GM19438 (cell line): Measurements from ENCODE around the gene FHL1.
"Not testable (repeated sequence)": the region's sequence is repeated elsewhere in the genome, so short reads cannot be mapped to it uniquely, and the experiment has no call there.

ENCODE experiments used
- ATAC-seq: cut with Tn5 transposase; IDR thresholded peaks from one replicate; pipeline ENCODE4 v1.9.1; 2021; ENCODE audit warnings: low read depth; ENCODE audit not compliant: unreplicated experiment

Gene FHL1

DNA sequence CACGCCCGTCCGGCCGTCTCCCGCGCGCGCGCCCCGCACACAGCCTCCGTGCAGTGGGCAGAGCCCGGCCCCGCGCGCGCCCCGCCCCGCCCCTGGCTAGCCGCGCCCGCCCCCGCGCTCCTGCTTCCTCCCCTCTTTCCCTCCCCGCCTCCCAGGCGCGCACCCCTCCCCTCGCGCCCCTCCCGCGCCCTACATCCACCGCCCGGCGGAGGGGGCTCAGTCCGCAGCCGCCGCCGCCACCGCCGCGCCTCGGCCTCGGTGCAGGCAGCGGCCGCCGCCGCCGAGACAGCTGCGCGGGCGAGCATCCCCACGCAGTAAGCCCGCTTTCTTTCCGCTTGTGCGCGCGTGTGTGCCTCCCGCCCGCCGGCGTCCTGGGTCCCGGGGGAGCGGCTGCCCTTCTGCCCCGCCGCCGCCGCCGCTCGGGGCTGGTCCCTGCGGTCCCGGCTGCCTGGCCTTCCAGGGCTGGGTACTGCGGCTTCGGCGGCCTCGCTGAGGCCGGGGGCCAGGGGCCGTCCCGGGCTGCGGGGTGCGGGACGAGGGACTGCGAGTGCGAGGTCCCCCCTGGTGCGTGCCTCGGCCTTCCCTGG is at the start of gene FHL1:
TSS of gene FHL1 (plus strand) at position 219 of the 587 bp plus-strand sequence.
- no peak for ATAC-seq

DNA sequence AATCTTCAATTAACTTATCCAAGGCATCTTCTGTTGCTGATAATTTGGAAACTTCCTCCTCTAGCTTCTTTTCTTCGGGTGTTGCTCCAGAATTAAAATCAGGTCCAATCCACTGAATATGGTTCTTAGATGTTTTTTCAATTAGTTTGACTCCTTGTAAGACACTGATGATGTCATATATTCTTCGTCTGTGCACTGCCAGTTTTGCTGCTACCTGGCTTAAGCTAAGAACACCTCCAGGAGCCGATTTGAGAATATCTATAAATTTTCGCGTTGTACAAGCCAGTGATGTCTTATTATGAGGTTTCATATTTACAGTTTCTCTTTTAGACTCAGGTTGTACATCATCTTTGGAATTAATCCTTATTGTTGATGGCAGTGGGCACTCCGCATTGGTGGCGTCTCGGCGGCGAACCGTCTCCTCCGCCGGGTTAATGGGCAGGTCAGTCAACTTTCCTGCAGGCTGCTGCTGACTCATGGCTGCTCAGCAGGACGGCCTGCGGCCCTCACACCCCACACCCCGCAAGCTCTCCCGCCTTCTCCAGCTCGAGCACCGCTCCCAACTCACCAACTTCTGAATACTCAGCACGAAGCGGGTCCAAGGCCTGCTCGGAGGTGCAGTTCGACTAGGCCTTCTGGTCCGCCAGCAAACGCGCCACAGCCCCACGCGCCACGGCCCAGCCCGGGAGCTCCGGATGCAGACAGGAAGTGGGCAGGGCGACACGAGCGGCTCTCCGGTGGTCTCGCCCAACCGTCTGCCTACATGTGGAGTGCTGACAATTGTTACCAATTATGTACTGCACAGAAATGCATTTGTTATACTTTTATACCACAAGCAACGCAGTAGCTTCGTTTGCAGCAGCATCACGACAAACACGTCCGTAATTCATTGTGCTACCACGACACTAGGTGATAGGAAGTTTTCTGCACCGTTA is 49.2 kb upstream of the FHL1 start:
- no peak for ATAC-seq

DNA sequence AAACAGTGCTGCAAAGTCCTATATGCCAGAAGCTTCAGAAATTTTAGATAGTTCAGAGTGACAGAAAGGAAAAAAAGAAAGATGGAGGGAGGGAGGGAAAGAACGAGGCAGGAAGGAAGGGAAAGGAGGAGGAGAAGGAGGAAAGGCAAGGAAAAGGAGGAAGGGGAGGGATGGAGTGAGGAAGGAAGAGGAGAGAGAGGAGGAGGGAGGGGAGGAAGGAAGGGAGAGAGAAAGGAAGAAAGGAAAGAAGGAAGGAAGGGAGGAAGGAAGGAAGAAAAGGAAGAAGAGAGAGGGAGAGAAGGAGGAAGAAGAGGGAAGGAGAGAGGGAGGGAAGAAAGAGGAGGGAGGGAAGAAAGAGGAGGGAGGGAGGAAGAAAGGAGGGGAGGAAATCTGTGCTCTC is 42.4 kb upstream of the FHL1 start:
- ATAC-seq: no peak

DNA sequence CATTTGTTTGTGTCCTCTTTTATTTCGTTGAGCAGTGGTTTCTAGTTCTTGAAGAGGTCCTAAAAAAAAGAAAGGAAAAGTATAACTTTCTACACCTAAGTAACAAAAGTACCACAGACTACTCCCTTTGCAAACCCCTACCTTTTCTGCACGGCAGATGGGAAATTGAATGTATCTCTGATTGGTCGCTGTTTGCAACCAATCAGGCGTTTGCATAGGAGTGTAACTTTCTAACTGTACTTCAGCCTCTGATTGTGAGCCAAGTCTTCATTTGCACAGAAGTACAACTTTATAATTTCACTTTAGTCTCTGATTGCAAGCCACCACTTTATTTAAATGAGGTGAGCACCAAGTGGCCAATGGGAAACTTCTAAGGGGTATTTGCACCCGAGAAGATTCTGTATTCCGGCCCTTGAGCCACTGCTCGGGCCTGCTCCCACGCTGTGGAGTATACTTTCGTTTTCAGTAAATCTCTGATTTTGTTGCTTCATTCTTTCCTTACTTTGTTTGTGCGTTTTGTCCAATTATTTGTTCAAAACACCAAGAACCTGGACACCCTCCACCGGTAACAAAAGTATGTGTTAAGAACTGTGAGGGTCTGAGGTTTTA is 40.3 kb upstream of the FHL1 start:
- no peak for ATAC-seq

DNA sequence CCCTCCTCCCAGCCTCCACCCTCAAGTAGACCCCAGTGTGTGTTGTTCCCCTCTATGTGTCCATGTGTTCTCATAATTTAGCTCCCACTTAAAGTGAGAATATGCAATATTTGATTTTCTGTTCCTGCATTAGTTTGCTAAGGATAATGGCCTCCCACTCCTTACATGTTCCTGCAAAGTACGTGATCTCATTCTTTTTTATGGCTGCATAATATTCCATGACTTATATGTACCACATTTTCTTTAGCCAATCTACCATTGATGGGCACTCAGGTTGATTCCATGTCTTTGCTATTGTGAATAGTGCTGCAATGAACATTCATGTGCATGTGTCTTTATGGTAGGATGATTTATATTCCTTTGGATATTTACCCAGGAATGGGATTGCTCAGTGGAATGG is 38.4 kb upstream of the FHL1 start:
- ATAC-seq: not testable (repeated sequence)

DNA sequence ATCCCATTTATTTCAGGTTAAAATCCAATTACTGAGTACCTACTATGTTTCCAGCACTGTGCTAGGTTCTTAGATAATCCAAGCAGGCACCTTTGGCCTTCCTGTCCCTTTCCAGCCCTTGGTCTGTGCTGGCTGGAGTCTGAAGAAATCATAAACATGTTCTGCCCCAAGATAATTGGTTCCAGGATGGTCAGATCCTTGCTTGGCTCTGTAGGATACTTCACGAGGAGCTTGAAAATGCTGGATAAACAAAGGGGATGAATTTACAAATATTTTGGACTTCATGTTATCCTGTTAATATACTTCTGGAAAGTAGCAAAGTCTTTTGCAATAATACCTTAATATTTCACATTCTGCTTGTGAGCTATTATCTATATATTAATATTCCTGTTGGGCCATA is 35.0 kb upstream of the FHL1 start:
- ATAC-seq: no peak

DNA sequence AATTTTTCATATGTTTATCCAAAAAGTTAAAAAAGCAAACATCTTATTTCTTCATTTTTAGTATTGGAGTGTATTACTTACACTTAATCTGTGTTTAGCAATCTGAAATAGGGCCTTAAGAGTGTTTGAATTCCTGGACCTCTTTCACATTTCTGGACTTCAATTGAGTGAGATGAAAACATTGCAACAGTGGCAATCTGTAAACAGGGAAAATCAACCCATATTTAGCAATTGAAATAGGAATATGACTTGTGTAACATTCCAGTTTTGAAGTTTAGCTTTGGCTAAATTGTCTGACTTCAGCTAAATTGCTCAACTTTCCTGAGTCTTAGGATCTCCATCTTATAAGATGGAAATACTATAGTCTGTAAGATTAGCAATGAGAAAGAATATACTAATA is 34.6 kb upstream of the FHL1 start:
- ATAC-seq: no peak

DNA sequence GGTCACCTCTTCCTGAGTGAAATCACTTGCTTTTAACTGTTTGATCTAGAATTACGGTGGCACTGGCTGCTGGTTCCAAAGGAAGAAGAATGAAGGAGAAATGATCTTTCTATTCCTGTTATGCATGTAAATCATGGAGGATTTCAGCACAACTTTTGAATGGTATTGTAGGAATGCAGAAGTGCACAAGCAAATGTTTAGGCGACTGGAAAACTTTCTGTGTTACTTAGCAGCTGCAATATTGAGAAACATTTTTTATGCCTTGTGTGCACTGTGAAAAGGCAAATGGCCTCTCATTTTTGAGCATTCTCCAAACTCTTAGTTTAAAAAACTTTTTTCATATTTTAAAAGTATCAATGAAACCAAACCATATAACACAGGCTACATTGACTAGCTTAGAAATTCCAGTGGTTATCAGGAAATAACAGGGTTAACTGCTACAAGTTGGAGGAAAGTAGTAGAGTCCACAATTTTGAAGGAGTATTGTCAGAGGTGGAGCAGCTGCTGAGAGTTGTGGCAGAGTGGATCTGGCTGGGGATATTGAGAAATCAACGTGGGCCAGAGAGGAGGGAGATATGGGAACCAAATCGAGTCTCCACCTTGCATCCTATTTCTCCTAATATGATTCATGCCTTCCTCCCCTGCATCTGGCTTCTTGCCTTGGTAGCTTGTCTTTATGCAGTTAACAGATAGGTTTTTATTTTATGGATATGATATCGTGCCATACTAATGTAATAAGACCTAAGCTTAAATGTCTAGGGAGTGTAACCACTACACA is 32.0 kb upstream of the FHL1 start:
- no peak for ATAC-seq

DNA sequence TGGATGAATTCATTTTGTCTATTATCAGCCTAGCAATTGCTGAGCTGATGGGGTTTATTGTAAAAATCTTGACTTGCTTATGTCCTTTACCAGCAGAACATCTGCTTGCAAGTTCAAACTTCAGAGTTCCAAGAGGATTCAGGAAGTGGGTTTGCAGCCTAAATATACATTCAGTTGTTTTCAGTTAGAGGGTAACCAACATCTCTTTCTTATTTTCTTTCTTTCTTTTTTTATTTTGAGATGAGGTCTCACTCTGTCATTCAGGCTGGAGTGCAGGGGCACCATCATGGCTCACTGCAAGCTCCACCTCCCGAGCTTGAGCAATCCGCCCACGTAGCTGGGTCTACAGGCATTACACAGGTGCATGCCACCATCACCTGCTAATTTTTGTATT is 31.4 kb upstream of the FHL1 start:
- no peak for ATAC-seq

DNA sequence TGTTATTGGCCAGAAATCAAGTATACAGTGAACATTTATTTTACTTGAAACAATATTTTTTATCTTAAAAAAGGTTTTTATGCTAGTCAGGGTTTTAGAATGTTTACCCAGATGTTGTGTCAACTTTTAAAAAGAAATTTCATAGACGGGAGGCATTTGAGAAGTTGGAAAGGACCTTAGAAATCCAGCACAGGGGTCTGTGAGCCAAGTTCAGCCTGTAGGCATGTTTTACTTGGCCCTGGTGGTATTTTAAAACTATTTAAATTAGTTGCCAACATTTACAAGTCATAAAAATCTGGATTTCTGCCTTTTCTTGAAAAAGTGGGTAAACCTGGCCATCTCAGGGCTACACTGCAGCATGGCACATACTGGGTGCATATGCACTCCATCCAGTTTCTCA is 25.5 kb upstream of the FHL1 start:
- no peak for ATAC-seq

DNA sequence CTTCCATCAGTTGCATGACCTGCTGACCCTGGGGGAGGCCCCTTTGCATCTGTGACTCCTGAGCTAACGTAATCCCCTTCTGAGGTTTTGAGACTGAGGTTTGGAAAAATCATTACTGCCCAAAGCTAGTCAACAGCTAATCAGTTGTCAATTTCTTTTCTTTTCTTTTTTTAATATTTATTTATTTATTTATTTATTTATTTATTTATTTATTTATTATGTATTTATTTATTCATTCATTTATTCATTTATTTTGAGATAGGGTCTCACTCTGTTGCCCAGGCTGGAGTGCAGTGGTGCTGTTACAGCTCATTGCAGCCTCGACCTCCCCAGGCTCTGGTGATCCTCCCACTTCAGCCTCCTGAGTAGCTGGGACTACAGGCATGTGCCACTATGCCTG is 25.1 kb upstream of the FHL1 start:
- no peak for ATAC-seq

DNA sequence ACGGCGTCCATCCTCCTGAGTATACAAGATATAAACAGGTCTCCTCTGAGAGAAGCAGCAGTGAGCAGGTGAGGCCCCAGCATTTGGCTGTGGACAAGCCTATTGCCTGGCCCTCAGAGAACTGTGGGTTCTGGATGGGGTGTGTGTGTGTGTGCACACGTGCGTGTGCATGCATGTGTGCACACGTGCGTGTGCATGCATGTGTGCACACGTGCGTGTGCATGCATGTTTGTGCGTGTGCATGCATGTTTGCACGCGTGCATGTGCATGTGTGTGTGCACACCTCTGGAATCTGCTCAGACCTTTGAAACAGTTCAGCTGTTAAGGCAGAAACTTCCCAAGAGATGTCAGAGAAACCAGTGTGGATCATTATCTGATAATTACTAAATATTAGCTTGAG is 22.2 kb upstream of the FHL1 start:
- ATAC-seq: no peak

DNA sequence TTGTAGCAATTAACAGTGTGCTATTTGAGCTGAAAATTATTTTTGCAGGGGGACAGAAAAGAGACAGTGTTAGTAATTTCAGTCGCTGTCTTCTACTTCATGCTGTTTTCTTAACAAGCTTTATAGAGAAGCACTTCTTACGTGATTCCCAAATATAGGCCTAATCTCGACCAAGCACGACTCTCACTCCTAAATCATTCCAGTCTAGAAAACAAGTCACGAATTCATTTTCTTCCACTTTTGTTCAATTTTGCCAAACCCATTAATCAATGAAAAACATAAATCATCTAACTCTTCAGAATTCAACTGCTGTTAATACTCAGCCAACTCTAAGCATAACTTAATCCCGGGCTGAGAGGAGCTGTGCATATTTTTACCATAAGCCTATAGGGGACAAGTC is 21.0 kb upstream of the FHL1 start:
- no peak for ATAC-seq

DNA sequence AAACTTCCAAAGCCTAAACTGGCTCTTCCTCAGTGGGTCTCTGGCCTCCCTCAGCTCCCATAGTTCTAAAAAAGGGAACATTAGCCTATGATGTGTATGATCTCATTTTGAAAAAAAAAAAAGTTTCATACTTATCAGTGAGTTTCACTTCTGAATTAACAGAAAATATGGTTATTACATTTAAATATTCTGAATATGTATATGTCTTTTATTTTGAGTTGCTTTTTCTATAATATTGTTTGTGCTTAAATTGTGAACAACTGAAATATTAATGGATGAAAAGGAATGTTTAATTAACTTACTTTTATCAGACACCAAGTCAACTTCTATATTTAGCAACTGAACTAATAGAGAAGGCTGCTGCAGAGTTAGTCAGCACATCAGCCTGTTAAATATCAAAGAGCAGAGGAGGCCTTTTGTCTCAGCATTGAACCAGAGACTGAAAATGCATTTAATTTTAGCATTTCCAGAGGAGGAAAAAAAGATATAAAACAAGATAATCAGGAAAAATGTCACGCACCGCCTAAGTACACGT is 20.4 kb upstream of the FHL1 start:
- no peak for ATAC-seq

DNA sequence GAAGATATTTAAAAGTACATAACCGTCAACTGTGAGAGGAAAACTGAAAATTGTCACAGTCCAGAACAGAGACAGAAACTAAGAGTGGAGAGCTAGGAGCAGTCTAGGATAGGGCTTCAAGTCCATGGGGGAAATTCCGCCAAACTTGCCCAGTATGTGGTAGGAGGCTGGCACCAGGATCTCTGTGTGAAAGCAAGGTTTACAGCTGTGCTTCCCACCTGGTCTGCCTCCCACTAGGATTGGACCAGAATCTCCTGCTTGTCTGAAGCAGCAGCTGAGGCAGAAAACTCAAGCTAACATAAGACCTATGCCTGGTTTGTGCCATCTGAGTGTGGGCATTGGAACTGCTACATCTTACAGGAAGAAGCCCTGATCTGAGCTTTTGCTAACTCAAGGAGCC is 18.6 kb upstream of the FHL1 start:
- ATAC-seq: no peak

DNA sequence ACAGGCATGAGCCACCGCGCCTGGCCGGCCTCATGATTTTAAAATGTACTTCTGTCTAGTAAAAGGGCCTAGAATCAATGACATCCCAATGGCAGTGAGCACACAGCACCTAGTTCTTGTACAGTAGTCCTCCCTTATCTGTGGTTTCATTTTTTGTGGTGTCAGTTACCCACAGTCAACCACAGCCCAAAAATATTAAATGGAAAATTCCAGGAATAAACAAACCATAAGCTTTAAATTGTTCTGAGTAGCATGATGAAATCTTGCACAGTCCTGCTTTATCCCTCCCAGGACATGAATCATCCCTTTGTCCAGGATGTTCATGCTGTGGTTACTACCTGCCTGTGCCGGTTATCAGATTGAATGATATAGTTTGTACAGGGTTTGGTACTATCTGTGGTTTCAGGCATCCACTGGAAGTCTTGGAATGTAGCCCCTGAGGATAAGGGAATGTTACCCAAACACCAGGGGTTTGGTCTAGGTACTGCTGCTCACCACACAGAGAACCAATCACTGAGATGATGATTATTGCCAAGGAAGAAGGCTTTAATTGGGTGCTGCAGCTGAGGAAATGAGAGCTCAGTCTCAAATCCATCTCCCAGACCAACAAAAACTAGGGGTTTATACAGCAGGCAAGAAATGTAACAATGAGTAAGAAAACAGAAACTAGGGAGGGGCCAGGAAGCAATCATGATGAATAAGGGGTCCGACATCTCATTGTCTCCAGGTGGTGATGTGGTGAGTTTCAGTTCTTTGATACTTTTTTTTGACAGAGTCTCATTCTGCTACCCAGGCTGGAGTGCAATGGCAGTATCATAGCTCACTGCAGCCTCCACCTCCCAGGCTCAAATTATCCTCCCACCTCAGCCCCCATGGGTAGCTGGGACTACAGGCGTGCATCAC is 16.2 kb upstream of the FHL1 start:
- ATAC-seq: no peak

DNA sequence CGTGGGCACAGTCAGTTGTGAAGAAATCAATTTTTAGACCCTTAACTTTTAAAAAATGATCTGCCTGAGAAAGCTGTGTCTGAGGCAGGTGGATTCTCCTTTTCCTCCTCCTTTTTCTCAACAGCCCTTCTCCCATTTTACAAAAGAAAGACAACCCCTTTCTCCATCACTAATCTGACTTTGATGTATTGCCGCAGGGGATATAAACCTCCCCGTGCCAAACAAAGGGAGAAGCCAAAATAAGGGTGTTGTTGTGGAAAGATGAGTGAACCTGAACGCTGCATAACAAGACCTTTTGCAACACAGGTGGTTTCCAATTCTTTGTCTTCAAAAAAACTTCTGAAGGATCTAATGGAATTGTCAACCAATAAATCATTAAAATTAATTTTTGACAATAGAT is 8.4 kb upstream of the FHL1 start:
- no peak for ATAC-seq

DNA sequence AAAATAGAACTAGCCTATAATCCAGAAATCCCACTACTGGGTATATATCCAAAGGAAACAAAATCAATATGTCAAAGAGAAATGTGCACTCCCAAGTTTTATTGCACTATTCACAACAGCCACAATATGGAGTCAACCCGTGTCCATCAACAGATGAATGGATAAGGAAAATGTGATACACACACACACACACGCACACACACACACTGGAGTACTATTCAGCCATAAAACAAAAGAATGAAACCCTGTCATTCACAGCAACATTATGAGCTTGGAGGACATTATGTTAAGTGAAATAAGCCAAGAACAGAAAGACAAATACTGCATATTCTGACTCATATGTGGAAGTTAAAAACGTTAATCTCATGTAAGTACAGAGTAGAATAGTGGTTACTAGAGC is 5.8 kb upstream of the FHL1 start:
- no peak for ATAC-seq

DNA sequence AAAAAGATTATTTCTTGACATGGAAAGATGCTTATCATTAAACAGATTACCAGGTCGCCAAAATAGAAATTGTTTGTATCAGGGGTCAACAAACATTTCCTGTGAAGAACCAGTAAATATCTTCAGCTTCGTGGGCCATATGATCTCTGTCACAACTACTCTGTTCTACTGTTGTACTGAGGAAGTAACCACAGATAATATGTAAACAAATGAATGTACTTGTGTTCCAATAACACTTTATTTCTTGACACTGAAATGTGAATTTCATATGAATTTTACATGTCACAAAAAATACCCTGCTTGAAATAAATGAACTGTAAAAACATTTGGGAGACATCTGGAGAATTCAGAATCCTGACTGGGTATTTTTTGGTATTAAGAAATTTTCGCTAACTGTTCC is 4.7 kb upstream of the FHL1 start:
- no peak for ATAC-seq

DNA sequence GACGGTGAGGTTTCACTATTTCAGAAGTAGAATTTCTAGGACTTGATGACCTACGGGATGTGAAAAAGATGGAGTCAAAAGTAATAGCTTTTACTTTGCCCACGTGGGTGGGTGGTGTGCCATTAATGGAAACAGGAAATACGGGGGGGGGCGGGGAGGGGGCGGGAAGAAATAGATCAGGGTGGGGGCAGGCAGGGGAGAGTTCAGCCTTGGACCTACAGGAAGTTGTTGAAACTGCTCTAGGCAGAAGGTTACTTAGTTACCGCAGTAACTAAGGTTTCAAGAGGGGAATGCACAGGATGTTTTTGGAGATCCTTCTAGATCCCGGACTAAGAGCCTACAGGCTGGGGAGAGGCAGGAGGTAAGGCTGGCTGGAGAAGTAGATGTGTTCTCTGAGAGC is 3.6 kb upstream of the FHL1 start:
- no peak for ATAC-seq
